Thyroid gland (tissue), 4 donors: ENCODE data around the gene DIP2B.

ENCODE experiments used
- CTCF ChIP-seq, 6 experiments: fragments of 200-600 bp in 3 of 6; fragments of 450-650 bp in 3 of 6; sonication (generic) in 3 of 6; IDR thresholded peaks; one replicate each; pipeline ENCODE4 v1.5.1; 2016 to 2019; ENCODE audit warnings: antibody characterized with exemption in 6 of 6, mild to moderate bottlenecking in 2 of 6, inconsistent platforms in 1 of 6, moderate library complexity in 1 of 6
- POLR2A ChIP-seq, 2 donors: fragments of 450-650 bp; IDR thresholded peaks; one replicate each; pipeline ENCODE4 v1.6.1; 2017; ENCODE audit warnings: antibody characterized with exemption in 2 of 2, mild to moderate bottlenecking in 2 of 2, moderate library complexity in 1 of 2

GRCh38 chr12:50589650-50590435 lies 85.1 kb downstream of the DIP2B start:
- TF ChIP-seq CTCF (IDR thresholded peaks at IDR 0.05) = no peak
- TF ChIP-seq POLR2A (IDR thresholded peaks at IDR 0.05) = no peak
